PFSK-1 (cell line): ENCODE results near the gene KCNK10.

Experiments
- POLR2AphosphoS5 ChIP-seq: IDR thresholded peaks from 2 replicates; pipeline ENCODE4 v1.6.1; 2012; ENCODE audit warnings: low read depth, mild to moderate bottlenecking, control low read depth, low read length, moderate library complexity
- REST ChIP-seq, 2 experiments: IDR thresholded peaks; 2 replicates each; pipeline versions ENCODE4 v1.6.1 to v1.8.0; 2011 to 2012; ENCODE audit warnings: low read depth in 2 of 2, low read length in 2 of 2, control low read depth in 1 of 2, inconsistent platforms in 1 of 2, mild to moderate bottlenecking in 1 of 2, moderate library complexity in 1 of 2; ENCODE audit not compliant: insufficient read depth in 1 of 2
- TAF1 ChIP-seq: IDR thresholded peaks from 2 replicates; pipeline ENCODE4 v1.6.1; 2012; ENCODE audit warnings: low read length, control low read depth, borderline replicate concordance; ENCODE audit not compliant: insufficient read depth

- TF ChIP-seq TAF1 (no peak), POLR2AphosphoS5 (no peak), REST (IDR thresholded peaks at IDR 0.05; ENCODE audit: insufficient read depth in 1 of 2, low read depth in 2 of 2, low read length in 2 of 2) (no peak)
These were observed 168.1 kb downstream of the KCNK10 start for GRCh38 chr14:88154926-88155325.
